GM21576 (cell line): ENCODE results near the gene CALY.
"Not testable (repeated sequence)": the region's sequence is repeated elsewhere in the genome, so short reads cannot be mapped to it uniquely, and the experiment has no call there.

Experiments used
- ATAC-seq: cut with Tn5 transposase; IDR thresholded peaks from one replicate; pipeline ENCODE4 v1.9.1; 2021; ENCODE audit warnings: mild to moderate bottlenecking, moderate library complexity; ENCODE audit not compliant: unreplicated experiment

The CALY gene

DNA sequence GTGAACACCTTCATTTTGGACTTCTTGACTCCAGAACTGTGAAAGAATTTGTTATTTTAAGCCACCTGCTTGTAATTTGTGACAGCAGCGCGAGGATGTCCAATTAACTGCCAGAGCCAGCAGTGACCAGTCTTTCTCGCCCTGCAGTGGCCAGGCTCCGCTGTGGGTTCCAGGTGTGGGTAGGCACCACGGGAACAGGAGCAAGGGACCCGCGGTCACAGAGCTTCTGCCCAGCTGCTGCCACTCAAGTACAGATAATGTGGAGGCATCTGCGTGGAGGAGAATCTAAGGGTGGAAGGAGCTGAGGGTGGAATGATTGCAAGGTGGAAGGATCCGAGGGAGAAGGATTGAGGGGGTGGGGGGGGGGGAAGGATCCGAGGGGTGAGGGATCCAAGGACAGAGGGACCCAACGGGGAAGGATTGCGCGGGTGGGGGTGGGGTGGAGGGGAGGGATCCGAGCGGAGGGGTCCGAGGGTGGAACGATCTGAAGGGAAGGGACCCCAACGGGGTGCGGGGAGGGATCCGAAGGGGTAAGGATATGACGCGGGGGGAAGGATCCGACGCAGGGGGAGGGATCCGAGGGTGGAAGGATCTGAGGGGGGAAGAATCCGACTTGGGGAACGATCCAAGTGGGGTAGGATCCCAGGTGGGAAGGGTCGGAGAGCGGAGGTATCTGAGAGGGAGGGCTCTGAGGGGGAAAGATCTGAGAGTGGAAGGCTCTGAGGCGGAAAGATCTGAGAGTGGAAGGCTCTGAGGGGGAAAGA, 3.6 kb downstream of the CALY start:
- no peak for ATAC-seq

DNA sequence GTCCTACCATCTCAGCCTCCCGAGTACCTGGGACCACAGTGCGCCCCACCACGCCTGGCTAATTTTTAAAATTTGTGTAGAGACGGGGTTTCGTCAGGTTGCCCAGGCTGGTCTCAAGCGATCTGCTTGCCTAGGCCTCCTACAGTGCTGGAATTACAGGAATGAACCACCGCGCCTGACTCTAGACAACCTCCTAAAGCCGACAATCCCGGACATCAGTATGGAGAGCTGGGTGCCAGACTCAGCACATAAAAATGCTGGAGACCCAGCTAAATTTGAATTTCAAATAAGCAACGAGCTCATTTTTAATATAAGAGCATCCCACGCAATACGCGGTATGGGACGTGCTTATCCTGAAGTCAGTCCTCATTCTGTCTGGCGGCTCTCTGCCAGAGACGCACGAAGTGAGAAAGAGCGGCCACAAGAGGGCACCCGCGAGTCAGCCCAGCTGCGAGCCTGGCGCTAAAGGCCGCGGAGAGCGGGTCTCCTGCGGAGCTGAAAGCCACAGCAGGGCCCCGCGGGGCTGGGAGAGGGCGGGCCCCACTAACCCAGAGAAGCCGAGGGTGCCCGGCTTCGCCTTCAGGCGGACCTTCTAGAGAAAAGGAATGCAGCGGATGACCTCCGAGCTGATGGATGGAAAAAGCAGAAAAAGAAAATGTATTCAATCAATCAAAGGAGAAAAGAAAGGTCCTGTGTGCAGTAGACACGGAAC, 7.0 kb downstream of the CALY start:
- peak; percentile 88 for ATAC-seq

DNA sequence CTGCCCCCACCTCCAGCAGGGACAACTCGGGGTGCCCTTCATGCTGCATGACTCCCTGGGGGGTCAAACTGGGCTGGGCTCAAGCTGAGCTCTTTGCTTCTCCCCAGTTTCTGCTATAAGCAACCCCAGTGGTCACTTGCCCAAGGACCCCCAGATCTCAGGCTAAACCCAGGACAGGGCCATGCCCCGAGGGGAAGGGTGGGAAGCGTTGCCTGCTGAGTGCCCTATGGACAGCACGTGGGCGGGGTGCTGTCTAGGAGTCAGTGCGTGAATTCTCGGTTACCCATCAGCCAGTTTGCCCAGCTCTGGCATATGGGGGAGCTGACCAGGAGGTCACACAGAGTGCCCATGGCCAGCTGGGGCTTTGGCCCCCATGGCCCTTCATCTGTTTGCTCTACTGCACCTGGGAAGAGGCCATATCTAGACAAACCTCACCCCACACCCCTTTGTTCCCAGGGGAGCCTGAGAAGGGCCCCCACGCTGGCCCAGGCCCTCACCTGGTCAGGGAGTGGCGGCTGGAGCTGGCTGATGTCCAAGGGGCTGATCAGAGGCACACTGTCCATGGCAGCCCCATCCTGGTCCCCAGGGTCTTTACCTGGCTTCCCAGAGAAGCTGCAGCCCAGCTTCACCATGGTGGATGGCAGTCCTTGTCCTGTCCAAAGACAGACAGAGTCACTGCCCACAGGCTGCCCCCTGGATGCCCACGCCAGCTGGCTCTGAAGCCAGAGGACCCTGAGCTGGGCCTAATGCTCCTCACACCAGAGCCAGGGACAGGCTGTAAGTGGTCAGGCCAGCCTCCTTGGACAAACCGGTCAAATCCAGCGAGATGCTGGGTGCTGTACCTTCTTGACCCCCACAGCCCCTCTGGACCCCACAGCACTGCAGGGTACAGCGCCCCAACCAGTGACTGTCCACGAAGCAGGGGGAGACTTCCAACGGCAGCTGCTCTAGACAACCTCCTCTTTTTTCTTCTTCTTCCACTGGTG, 8.0 kb downstream of the CALY start:
- no peak for ATAC-seq

DNA sequence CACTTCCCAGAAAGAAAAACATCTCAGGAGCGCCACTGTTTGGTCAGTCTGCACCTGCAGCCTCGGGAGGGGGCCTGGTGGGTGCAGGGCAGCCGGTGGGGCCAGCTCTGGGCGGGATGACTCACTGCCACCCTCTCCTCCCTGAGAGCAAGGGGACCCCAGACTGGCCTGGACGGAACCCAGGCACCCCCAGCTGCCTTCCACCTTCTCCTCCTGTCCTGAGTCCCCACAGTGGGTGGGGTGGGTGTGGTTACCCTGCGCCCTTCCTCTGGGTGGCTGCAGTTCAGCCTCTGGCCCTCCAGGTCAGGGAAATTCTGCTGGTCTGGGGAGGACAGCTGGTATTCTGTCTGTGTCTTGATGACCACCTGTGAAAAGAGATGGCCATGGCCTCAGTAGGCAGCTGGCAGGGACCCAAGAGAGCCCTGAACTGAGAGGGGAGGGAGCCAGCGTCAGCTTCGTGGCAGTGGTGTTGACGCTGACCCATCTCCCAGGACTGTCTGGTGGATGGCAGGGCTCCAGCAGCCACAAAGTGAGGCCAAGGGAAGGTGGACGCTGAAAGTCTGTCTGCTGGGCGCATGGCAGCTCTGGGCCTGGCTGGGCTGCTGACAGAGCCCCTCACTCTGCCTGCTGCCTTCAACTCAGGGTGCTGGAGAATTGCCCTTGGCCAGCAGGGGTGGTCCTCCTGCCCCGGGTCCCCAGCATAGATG, 8.9 kb downstream of the CALY start:
- ATAC-seq = no peak

DNA sequence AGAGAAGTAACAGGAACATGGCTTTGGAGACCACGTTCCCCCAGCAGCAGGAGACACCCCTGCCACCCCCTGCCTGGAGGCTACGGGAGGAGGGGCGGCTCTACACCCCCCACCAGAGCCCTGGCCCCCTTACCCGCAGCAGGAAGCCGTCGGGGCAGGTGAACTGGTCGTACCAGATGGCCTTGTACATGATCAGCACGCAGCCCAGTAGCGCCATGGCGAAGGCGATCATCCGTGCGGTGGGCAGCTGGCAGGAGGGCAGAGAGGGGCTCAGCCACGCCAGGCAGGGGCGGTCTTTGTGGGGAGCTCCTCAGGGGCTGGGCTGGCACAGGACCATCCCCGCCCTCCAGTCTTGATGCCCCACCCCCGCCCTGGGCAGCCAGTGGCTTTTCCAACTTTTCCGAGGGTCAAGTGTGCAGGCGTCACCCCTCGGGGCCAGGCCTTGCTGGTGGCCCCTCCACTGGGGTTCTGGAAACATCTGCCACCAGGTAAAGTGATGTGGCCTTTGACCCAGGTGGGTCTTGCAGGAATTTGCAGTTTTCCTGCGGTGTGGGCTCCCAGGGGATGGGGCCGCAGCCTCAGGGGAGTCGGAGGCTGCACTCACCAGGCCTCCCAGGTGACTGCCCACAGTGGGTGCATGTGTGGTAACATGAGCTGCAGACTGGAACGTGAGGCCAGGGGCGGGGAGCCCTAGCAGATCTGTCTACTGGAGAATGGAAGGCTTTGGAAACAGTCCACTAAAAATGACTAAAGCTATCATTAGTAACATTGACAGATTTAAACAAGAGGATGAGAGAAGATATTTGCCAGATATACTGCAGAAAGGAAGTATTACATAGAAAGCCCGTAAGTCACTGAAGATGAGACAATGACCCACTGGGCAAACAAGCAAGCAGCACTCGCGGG, 9.7 kb downstream of the CALY start:
- ATAC-seq = no peak

DNA sequence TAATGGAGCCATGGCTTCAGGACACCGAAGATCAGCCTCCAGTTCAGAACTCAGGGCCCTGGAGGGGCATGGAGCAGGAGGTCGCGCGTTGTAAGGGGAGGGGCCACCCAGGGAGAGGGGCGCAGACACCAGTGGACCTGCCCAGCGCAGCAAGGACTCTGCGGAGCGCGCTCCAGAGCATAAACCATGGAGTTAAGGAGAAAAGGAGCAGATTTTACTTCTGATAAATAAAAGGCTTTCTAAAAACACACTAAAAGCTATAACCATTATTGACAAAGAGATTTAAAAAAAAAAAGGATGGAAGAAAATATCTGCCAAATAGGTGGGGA, 10.5 kb downstream of the CALY start:
- no peak for ATAC-seq

DNA sequence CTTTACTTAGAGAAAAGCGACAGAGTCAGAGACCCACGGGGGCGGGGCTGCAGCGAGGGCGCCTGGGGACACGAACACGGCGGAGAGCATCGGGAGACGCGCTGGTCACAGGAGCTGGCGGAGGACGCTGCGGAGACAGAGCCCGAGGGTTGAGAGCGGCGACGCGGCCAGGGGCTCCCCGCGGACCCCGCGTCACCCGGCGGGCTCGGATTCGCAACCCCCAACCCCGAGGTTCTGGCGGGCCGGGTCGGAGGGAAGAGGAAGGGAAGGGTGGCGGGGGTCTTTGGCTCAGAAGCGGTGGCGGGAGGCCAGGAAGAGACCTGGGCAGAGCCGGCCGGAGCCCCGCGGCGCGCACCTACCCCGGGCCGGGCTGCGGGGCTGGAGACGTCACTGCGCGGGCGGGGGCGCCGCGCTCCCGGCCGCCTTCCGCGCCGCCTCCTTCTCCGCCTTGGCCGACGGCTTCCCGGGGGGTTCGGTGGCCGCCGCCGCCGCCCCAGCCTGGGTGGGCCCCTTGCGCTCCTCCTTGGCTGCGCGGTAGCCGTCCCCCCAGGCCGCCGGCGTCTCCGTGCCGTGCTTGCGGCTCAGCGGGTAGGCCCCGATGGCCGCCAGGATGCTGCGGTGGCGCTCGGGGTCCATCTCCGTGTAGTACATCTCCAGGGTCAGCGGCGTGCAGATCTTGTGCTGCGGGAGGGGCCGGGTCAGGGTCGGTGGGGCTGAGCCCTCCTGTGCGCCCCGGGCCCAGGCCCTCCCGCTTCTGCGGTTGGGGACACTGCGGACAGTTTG, 11.1 kb downstream of the CALY start:
- ATAC-seq = no peak

DNA sequence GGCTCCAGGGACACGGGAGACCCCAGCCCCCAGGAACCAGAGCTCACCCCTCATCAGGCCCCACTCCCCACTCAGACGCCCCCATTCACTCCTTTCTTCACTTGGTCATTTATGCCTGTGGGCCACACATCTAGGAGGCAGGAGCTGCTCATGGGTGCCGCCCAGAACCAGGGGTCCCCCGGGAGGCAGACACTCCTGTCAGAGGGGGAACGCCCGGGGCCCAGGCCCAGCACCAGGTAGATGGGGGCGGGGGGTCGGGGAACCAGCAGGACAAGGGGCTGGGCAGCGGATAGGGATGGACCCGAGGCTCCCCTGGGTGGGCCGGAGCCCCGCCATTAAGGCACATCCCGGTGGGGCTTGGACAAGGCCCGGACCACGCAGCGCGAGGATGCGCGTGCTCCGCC, 11.8 kb downstream of the CALY start:
- no peak for ATAC-seq

DNA sequence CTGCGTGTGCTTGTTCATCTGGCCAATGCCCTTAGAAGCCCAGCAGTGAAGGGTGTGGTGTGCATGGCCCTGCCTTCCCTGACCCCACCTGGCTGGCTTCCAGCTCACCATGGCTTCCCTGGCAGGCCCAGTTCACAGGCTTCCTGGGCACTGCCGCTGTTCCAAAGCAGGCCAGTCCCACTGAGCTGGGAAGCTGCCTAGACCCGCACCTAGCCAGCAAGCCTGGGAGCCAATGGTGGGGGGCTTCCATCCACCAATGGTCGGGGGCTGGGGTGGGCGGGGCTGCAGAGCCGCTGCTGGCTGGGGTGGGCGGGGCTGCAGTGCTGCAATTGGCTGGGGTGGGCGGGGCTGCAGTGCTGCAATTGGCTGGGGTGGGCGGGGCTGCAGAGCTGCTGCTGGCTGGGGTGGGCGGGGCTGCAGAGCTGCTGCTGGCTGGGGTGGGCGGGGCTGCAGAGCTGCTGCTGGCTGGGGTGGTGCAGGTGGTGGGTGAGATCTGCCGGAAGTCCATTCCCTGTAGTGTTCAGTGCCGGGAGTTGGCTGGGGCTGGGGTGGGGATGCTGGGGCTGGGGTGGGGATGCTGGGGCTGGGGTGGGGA, 12.4 kb downstream of the CALY start:
- no peak for ATAC-seq

DNA sequence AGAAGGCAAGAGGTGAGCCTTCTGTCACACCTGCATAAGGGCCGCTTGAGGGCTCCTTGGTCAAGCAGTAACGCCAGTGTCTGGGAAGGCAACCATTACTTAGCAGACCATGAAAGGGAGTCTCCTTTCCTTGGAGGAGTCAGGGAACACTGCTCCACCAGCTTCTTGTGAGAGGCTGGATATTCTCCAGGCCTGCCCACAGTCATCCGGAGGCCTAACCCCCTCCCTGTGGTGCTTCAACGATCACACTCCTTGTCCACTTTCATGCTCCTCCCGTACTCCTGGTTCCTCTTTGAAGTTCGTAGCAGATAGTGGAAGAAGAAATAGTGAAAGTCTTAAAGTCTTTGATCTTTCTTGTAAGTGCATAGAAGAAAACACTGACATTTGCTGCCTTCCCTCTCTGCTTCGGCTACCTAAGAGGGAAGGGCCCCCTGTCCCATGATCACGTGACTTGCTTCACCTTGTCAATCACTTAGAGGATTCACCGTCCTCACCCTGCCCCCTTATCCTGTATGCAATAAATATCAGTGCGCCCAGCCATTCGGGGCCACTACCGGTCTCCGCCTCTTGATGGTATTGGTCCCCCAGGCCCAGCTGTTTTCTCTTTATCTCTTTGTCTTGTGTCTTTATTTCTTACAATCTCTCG, 14.5 kb downstream of the CALY start:
- not testable (repeated sequence) for ATAC-seq

DNA sequence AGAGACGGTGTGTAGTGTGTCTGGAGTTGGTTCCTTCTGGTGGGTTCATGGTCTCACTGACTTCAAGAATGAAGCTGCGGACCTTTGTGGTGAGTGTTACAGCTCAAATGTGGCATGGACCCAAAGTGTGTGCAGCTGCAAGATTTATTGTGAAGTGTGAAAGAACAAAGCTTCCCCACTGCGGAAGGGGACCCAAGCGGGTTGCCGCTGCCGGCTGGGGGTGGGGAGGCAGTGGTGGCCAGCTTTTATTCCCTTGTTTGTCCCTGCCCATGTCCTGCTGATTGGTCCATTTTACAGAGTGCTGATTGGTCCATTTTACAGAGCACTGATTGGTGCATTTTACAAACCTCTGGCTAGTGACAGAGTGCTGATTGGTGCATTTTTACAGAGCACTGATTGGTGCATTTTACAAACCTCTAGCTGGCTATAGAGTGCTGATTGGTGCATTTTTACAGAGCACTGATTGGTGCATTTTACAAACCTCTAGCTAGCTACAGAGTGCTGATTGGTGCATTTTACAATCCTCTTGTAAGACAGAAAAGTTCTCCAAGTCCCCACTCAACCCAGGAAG, 15.8 kb downstream of the CALY start:
- ATAC-seq = not testable (repeated sequence)

DNA sequence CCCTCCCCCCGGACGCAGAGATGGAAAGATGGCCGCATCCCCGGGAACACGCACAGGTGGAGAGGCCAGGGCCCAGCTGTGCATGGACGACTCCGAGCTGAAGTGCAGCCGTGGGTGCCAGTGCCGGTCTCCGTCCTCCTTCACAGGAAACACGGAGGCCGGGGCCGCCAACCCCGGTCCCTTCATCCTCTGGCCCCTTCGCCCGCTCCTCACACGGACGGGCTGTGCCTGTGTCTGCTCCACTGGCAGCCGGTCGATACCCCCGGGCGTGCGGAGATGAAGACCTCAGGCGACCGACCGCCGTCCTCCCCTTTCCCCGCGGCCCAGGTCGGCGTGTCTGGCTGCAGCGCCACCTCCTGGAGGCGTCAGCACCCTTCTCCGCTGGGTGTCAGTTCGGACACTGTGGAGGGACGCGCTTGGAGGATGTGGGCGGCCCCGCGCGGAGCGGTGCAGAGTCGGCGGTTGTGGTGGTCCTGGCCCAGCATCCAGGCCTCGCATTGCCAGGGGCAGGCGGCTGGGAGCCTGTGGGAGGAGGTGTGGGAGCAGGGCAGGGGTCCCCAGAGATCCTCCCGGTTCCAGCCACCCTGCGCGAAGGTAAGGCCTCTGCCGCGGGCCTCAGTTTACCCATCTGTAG, 18.1 kb downstream of the CALY start:
- ATAC-seq = peak; percentile 82

DNA sequence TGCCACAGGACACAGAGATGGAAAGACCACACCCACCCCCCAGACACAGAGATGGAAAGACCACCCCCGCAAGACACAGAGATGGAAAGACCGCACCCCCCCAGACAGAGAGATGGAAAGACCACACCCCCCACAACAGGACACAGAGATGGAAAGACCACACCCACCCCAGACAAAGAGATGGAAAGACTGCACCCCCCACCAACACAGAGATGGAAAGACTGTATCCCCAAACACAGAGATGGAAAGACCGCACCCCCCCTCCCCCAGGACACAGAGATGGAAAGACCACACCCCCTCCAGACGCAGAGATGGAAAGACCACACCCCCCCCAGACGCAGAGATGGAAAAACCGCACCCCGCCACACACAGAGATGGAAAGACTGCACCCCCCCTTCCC, 20.0 kb downstream of the CALY start:
- ATAC-seq = no peak

DNA sequence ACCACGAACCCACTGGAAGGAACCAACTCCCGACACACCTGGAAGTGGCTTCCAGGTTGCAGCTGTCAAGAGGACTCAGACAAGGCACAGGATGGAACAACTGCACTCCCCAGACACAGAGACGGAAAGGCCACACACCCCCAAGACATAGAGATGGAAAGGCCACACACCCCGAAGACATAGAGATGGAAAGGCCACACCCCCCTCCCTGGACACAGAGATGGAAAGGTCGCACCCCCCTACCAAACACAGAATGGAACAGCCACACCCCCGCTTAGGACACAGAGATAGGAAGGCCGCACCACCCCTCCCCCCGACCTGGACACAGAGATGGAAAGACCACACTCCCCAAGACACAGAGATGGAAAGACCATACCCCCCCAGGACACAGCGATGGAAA, 20.4 kb downstream of the CALY start:
- no peak for ATAC-seq

DNA sequence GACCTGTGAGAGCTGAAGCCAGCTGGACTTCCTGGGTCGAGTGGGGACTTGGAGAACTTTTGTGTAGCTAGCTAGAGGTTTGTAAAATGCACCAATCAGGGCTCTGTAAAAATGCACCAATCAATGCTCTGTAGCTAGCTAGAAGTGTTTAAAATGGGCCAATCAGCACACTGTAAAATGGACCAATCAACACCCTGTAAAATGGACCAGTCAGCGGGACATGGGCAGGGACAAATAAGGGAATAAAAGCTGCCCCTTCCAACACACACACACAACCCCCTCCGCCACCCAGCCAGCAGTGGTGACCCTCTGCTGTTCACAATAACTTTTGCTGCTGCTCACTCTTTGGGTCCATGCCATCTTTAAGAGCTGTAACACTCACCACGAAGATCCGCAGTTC, 20.8 kb downstream of the CALY start:
- no peak for ATAC-seq

DNA sequence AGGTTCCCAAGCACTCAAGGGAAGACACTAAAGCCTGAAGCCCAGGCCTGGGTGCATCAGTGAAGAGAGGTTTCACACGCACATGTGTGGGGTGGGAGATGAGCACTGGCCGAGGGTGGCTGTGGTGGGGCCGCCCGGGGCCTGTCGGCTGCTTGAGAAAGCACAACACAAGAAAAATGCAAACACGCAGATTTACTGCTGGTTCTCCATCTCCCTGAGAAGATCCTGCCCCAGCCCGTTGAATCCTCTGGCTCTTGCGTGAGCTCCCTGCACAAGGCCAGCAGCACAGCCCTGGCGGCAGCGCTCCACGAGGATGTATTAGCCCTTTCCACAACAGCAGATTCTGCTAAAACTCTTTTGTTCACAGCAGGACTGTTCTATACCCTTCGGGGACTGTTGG, 21.8 kb downstream of the CALY start:
- ATAC-seq = no peak

DNA sequence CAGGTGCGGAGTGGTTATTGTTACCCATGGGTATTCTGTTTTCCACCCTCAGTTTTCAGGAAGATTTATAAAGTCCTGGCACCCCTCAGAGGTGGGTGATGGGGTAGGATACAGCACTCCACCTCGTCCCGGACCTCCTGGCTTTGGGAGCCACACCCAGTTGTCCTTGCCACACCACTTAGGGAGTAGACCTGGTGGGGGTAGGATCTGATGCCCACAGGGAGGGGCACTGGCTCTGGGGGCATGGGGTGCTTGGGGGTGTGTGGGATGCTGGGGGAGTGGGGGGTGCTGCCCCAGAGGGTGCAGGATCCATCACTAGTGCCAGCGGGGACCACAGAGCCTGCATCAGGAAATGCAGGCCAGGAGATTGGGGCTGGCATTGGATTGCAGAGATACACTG, 23.5 kb downstream of the CALY start:
- ATAC-seq = no peak
